OCI-LY1 (cell line): ENCODE results near the gene KDM3A.

Experiments used
- CTCF ChIP-seq: fragments of 200-600 bp; sonication (generic), shearing (Covaris generic); IDR thresholded peaks from 2 replicates; pipeline ENCODE4 v1.5.1; 2017; ENCODE audit warnings: mild to moderate bottlenecking, antibody characterized with exemption, low read length, moderate library complexity, mixed read lengths
- EZH2 ChIP-seq: fragments of 200-600 bp; sonication (generic), shearing (Covaris generic); IDR thresholded peaks from 2 replicates; pipeline ENCODE4 v1.8.0; 2017; ENCODE audit warnings: borderline replicate concordance, mixed run types, mild to moderate bottlenecking, antibody characterized with exemption, low read length, moderate library complexity, mixed read lengths

- TF ChIP-seq CTCF: no peak
- no peak for TF ChIP-seq EZH2
Measured at GRCh38 chr2:86498468-86499260, 57.5 kb downstream of the KDM3A start.
